Measurements from ENCODE around the gene ANGPTL3.

Gene ANGPTL3

GRCh38 chr1:62637392-62638105 is 40.2 kb downstream of the ANGPTL3 start:
- DNase-seq = no peak

- DNase-seq = no peak
These were observed 46.0 kb downstream of the ANGPTL3 start for GRCh38 chr1:62643283-62643682.

- no peak for DNase-seq
These were observed 55.1 kb downstream of the ANGPTL3 start for GRCh38 chr1:62652387-62652786.

- no peak for DNase-seq
These were observed 57.4 kb downstream of the ANGPTL3 start for GRCh38 chr1:62654744-62655143.

Measured in NCI-H1694 treated with DMSO at 0.1 percent for 48 hours (cell line).